Stimulated activated CD8-positive, alpha-beta memory T cell treated with anti-CD3 and anti-CD28 coated beads, Interleukin-15, amount 100 ng/mL, for 4 hours (primary cell): ENCODE measurements around the gene SLC35A1.
"Not testable (repeated sequence)": the region's sequence is repeated elsewhere in the genome, so short reads cannot be mapped to it uniquely, and the experiment has no call there.

Experiments
- DNase-seq, 2 donors: peaks; one replicate each; pipeline ENCODE4 v3.0.0-alpha.2; 2020; ENCODE audit warnings: low read depth in 2 of 2

Gene SLC35A1, protein sequence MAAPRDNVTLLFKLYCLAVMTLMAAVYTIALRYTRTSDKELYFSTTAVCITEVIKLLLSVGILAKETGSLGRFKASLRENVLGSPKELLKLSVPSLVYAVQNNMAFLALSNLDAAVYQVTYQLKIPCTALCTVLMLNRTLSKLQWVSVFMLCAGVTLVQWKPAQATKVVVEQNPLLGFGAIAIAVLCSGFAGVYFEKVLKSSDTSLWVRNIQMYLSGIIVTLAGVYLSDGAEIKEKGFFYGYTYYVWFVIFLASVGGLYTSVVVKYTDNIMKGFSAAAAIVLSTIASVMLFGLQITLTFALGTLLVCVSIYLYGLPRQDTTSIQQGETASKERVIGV

DNA sequence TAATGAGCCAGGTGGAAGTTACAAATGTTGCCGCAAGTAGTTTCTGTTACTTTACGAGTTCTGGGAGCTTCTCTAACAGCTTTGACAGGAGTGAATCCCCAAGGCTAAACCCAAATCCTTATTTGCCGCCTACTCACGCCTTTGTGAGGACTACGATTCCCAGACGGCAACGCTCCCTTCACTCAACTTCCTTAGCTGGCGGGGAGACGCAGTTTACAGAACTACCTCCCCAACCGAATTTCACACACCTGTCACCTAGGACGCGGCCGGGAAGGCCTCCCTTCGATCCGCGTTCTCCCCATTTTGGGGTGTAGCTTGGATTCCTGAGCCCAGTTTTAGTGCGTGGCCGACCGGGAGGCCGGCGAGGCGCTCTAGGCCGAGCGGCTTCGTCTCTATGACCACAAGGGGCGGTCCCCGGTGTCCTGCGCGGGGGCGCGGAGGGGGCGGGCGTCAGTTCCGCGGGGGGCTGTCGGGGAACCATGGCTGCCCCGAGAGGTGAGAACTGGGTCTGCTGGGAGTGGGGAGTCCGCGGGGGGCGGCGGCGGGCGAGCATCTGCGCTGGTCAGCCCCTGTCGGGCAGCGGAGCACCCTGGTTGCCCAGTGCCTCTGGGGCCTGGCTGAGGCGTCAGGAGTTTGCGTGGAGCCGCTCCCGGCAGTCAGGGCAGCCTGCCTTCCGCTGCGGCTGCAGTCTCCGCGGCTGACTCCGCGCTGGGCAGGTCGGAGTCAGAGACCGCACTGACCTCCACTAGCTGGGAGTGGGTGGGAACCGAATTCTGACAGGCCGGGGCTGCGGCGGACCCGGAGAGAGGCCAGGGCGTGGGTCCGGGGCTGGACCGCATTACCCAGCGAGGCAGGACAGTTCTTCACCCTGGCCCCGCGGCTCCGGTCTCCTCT is at the start of gene SLC35A1:
Gene SLC35A1 (plus strand): TSS at position 450 of the 894 bp plus-strand sequence. CDS start 30 bp downstream, at position 480.
- peak; percentile 76 to 78 for DNase-seq

DNA sequence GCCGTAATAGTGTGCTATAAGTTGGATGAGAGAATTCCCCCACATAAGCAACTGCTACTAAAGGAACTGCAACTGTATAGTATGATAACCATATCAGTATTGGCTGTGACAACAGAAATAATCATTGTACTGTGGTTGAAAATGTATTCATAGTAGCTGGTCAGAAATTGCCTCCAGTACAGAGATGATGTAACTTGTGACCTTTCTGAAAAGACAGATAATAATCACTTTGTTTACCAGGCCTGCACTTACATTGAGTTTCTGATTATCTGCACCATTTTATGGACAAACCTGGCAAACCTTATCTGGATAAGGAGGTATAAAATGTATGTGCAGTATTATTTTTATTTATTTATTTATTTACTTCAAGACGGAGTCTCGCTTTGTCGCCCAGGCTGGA is 46.0 kb upstream of the SLC35A1 start:
- DNase-seq = no peak

DNA sequence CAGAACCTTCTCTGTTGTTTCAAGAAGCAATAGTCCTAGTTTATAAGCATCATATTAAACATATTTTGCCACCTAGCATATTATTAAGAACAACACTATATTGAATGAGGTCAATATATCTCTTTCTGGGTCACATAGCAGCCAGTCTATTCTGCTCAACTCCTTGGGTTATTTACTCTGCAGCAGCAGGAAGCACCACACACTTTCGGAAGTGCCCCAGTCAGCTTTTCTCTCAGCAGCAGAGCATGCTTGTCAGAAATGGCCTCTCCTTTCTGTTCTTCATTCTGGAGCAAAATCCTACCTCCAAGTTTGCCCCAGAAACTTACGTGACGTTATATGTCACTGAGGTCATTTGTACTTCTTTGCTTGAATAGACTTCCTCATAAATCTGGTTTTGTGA is 42.3 kb upstream of the SLC35A1 start:
- no peak for DNase-seq

DNA sequence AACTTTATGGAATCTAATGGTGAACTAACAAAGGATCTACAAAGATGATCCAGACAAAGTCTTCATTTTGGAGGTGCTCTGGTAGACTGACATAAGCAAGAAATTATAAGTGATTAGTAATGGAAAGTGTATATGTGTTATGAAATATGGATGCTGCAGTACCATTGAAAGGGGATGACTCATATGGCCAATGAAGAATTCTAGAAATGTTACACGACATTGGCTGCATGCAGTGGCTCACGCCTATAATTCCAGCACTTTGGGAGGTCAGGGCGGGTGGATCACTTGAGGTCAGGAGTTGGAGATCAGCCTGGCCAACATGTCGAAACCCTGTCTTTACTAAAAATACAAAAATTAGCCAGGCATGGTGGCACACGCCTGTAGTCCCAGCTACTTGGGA is 41.5 kb upstream of the SLC35A1 start:
- DNase-seq = no peak

DNA sequence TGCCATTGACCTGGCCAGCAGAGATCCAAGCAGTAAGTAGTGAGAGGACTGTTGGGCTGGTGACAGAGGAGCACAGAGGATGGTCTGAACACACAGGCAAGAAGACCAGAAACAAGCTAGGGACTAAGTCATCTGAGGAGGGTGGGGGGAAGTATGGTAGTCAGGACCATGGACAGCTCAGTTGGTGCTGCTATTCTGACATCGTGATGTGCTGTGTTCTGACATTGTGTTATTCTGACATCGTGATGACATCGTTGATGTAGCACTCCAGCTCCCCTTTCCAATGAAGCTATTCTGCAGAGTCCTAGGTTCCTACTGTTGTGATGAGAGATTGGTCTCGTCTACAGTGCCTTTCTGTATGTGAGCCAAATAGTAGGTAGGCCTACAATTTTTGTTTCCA is 36.3 kb upstream of the SLC35A1 start:
- no peak for DNase-seq

DNA sequence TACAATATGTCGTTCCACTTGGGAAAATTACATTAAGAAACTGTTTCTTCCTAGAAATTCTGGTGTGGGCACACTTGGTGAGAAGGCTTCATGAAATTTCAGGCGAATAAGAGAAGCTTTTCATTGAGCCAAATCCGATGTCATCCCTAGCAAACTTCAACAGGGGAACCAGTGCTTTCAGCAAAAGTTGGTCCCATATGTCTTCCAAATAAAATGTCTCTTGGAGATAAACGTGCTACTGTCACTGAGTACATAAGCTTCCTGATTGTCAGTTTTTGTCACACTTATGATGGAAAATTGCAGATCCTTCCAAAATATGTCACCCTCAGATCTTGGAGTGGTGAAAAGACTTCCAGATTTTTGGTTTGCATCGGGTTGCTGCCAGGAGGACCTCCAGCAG is 31.1 kb upstream of the SLC35A1 start:
- no peak for DNase-seq

DNA sequence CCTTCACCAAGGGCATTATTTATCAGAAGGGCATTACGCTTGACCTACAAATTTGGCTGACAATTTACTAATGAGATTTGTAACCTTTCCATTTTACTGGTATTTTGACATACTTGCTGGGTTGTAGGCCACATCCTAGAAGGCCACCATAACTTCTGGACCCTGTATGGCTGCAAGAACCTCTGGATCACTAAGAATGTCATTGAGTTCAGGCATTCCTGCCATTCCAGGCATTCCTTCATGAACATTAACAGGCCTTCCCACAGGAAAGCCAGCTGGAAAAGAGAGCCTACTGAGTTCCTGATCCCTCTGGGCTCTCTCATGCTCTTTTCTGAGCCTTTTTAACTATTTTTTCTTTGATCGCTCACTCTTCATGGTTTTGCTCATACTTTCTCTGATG is 28.4 kb upstream of the SLC35A1 start:
- DNase-seq = no peak

DNA sequence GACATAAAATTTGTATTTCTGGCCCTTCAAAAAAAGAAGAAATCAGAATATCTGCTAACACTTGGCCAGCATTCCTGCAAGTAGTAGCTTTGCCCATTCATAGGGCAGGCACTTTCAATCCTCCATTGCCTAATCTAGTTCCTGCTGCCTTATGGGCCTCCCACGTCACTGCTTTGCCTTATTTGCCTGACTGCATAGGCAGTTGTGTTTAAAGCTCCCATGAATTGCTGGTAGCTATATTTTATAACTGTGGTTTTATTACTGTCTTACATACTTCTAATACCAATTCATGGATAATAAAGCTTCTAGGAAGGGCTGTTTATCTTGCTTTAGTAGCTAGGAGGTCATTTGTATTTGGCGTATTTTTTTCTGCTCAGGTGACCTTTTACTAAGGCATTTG is 7.7 kb upstream of the SLC35A1 start:
- no peak for DNase-seq

DNA sequence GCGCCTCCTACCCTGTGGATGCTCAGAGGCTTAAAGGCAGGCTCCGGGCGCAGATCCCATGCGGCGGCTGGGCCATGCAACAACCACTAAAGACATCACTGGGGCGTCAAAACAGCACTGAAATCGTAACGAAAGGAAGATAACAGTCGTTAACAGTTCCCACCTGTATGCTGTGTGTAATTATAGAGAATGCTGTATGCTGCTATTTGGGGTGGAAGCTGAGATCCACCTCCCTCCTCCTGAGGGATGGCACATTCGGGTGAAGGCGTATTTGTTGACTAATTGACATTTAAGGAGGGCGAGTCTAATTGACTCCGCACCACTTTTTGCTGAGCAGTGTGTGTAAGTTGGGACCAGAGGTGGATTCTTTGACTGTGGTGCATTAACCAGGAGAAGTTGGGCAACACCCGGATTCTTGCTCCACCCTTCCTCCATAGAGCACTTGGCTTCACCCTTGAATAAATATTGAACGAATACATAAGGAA is 687 bp downstream of the SLC35A1 start:
- DNase-seq = no peak

DNA sequence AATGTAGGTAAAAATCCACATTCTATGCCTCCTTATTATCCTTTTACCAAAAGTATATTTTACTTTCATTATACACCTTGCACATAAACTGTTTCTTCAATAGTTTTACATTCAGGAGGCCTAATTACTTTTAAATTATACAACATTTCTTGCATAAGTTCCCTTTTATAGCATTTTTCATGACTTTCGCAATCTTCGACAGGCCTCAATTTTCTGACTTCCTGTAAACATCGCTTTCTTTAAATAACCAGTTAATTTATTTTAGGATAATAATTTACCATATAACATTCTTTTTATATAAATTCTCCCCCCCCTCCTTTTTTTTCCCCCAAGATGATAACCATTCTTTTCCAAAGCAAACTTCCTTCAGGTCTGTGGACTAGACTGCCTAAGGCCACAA is 9.2 kb downstream of the SLC35A1 start:
- DNase-seq = no peak

DNA sequence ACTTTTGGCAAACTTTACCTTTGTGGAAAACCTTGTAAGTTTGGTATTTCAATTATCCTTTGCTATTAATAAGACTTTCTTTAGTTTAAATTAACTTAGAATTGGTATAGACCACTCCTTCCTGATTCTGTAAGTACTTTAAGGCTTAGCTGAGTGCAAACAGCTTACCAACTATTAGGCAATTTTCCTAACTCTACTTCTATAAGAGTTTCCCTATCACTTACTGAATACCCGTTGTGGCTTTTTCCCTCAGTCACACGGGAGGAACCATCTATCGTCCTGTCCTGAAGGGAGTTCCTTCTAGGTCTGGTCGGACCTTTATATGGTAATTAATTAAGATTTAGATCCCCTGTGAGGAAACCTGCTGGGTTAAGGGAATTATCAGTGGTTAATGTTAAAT is 9.6 kb downstream of the SLC35A1 start:
- DNase-seq = no peak

DNA sequence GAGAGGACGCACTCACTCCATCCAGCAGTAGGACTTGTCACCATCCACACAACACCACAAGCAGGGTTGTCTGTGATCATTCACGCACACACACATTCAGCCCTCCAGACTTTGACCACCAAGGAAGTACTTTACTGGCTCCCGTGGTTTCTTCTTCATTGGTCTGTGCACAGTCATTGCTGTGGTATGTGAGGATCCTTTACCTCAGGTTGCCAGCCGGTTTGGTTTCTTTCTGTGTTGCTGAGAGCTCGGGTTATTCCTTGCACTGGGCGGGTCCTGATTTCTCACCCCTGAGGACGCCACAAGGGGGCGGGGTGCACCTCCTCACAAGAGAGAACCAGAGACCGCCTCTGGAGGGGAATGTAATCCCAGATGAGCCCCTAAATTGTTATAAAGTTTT is 11.2 kb downstream of the SLC35A1 start:
- DNase-seq = no peak

DNA sequence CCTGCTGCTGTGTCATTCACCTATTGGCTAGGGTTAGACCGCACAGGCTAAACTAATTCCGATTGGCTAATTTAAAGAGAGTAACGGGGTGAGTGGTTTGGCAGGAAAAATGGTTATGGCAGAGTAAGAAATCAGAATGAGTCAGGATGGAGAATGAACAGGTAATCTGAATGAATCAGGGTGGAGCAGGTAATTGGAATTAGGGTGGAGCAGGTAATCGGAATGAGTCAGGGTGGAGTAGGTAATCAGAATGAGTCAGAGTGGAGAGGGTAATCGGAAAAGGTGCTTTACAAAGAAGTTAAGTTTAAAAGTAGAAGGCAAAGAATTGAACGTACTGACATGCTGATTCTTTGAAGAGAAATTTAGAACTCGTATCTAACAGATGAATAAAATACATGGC is 11.7 kb downstream of the SLC35A1 start:
- DNase-seq = no peak

DNA sequence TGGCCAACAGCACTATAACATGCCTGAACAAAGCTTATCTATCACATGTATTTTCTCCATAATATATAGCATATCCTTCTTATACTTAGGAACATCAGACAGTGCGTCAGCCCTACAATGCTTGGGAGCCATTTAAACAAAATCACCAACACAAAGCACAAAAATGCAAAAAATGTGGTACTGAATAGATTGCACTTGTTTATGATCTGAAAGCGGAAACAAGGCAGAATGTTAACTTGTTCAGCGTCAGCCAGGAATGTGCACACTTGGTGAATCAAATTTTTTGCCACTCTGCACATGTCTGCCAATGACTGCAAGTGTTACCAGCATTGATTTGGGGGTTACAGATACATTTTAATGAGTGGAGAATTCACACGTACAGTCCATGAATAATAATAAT is 14.8 kb downstream of the SLC35A1 start:
- DNase-seq = no peak

DNA sequence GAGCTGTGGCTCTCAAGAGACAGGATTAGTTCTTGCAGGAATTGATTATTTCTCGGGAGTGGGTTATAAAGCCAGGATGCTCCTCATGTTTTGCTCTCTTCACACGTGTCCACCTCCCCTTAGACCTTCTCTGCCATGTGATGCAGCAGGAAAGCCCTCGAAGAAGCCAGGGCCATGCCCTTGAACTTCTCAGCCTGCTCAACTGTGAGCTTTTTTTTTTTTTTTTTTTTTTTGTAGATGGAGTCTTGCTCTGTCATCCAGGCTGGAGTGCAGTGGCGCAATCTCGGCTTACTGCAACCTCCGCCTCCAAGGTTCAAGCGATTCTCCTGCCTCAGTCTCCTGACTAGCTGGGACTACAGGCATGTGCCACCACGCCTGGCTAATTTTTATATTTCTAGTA is 16.6 kb downstream of the SLC35A1 start:
- DNase-seq = not testable (repeated sequence)

DNA sequence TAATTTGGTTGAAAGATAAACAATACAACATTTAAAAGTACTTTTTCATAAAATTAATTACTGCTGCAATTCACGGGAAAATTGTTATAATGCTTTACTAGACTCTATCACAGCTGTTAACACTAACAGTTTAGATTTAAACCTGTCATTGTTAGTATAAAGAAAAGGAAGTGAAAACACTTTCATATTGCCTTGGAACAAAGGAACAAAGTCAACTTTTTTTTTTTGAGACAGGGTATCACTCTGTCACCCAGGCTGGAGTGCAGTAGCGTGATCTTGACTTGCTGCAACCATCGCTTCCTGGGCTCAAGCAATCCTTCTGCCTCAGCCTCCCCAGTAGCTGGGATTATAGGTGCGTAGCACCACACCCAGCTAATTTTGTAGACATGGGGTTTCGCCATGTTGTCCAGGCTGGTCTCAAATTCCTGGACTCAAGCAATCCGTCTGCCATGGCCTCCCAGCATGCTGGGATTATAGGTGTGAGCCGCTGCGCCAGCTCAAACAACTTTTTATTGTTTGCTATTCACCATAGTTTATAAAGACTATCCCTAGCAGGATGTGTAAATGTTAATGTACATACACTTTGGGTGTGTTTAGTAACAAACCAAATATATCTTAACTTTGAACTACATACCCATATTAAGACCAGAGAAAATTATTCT is 22.1 kb downstream of the SLC35A1 start:
- DNase-seq = no peak

DNA sequence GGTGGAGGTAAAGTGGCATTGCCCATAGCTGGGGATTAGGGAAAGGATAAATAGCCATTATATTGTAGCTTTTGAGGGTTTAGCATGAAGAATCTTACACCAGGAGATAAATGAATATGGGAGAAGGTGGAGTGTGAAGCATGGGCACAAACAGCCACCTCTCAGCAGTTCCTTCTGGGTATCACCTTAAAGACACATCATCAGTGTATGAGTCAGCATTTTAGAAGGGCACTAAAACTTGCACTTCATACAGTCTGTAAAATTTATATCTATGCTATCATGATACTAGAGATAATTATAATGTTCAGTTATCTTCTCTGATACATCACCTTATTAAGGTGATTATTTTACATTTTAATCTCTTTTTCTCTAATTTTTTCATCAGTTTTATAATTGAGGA is 25.3 kb downstream of the SLC35A1 start:
- no peak for DNase-seq

DNA sequence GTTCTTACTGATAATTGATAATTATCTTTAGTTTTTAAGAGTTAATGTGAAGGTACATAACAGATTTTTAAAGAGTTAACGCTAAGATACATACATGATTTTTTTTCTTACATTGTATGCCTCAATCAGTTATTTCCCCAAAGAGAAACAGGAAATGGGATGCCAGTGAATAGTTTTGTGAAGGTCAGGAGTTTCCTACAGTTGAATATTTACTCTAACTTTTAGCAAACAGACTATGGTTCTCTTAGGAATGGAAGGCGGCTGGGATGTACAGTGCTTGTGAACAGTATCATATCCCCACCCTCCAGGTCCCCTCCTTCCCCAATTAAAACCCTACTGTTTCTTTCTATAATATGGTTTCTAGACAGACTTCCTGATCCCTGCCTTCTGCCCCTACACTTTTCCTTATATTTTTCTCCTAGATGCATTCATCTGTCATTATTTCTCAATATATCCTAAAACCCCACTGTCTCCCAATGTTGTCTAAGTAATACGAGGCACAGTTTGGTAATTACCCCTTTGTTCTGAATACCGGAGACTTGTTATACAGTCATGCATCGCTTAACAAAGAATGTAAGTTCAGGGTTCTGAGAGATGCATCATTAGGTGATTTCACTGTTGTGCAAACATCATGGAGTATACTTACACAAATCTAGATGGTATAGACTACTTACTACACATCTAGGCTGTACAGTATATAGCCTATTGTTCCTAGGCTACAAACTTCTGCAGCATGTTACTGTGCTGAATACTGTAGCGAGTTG is 29.2 kb downstream of the SLC35A1 start:
- DNase-seq = no peak

DNA sequence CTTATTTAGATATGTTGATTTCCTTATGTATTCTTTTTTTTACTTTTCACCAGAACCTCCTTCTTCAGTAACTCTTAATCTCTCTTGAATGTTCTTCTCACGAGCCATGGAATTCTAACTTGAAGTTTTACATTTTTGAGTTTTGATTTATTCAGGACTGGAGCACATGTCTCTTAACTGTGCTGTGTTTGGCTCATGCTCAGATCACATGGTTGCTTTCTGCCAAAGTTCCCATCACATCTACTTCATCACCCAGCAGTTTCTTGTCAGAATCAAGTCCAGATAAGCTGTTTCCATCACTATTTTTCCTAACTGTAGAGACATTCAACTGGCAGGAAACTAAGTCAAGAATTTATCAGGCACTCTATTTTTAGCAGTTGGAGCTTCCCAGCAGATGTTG is 31.7 kb downstream of the SLC35A1 start:
- DNase-seq = no peak

DNA sequence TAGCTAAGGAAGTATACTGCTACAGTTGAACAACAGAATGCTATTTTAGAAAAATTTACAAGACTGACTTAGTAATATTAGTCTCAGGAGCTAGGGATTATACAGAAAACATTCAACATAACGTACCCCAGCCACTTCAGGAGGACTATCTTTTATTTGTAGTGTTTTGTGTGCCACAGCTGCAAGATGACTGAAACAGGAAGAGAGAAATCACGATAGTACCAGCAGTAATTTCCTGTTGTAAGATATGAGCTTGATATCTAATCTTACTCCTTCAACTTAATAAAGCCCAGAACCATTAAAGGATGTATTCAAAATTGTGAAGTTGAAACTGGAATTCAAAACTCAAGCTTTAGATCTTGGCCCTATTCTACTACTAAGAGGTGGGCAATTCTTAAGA is 42.1 kb downstream of the SLC35A1 start:
- no peak for DNase-seq

DNA sequence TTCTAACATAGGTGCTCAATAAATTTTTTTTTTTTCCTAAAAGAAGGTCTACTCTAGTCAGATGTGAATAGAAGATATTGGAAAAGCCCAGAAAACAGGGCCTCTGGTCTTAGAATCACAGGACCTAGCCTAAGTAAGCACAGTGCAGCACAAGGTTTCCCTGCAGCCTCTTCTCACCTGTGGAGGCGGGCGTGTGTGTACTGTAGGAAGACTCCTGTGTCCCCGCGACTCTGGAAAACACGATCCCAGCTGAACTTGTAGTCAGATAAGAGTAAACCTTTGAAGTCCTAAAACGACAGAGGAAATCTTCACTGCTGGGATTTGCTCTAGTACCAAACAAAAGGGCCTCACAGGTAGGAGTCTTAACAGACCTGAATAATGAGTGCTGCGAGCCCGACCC is 45.7 kb downstream of the SLC35A1 start:
- DNase-seq = no peak

DNA sequence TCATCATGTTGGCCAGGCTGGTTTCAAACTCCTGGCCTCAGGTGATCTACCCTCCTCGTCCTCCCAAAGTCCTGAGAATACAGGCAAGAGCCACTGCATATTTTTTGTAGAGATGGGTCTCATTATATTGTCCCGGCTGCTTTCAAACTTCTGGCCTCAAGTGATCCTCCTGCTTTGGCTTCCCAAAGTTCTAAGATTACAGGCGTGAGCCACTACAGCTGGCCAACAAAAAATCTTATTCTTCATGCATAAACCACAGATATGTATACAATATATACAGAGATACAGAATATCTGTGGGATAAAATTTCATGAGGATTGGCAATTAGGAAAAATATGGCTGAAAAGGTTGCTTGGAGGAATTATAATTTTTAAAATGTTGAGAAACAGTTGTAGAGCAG is 49.9 kb downstream of the SLC35A1 start:
- DNase-seq = no peak
